NCI-H748 (cell line): ENCODE results near the gene RPL12.
"Not testable (repeated sequence)": the region's sequence is repeated elsewhere in the genome, so short reads cannot be mapped to it uniquely, and the experiment has no call there.

Experiments used
- DNase-seq: peaks from one replicate; lab custom pipeline; 2025; ENCODE audit not compliant: unreplicated experiment; lab: John Stamatoyannopoulos, UW

Gene RPL12

GRCh38 chr9:127470662-127471061, 19.5 kb upstream of the RPL12 start:
- DNase-seq, result no peak

- no peak for DNase-seq
Measured at GRCh38 chr9:127467621-127468020, 16.4 kb upstream of the RPL12 start.

GRCh38 chr9:127466407-127466917, 15.3 kb upstream of the RPL12 start:
- not testable (repeated sequence) for DNase-seq

- DNase-seq, result no peak
Measured at GRCh38 chr9:127463911-127464310, 12.7 kb upstream of the RPL12 start.

GRCh38 chr9:127463382-127463781, 12.2 kb upstream of the RPL12 start:
- no peak for DNase-seq

- DNase-seq, result no peak
Measured at GRCh38 chr9:127458921-127459320, 7.7 kb upstream of the RPL12 start.

- no peak for DNase-seq
Measured at GRCh38 chr9:127457191-127457878, 6.1 kb upstream of the RPL12 start.

- DNase-seq, result peak; percentile 36
Measured at GRCh38 chr9:127455324-127455992, 4.3 kb upstream of the RPL12 start.

- peak; percentile 13 for DNase-seq
Measured at GRCh38 chr9:127452691-127453090, 1.5 kb upstream of the RPL12 start.

- peak; percentile 68 for DNase-seq
Measured at GRCh38 chr9:127451858-127452656, 851 bp upstream of the RPL12 start.

- no peak for DNase-seq
Measured at GRCh38 chr9:127451608-127451857, 327 bp upstream of the RPL12 start.

- DNase-seq, result peak; percentile 40
Measured at GRCh38 chr9:127450243-127450760, 904 bp downstream of the RPL12 start.

GRCh38 chr9:127449332-127449966, 1.8 kb downstream of the RPL12 start:
- no peak for DNase-seq

GRCh38 chr9:127448112-127448805, 2.9 kb downstream of the RPL12 start:
- DNase-seq, result no peak

- DNase-seq, result no peak
Measured at GRCh38 chr9:127447416-127448111, 3.6 kb downstream of the RPL12 start.

- no peak for DNase-seq
Measured at GRCh38 chr9:127446713-127447415, 4.3 kb downstream of the RPL12 start.

GRCh38 chr9:127445851-127446712, 5.1 kb downstream of the RPL12 start:
- no peak for DNase-seq
